Activated B cell treated with CpG ODN at 0.5 μM for 24 hours (primary cell): ENCODE results near the gene ITPRIP. TPM values are rescaled to one million over a fixed set of nuclear protein-coding genes. Genes with fewer than 3 reads are reported as not detected.

Experiments
- ATAC-seq: fragments of 200-7000 bp; cut with Tn5 transposase; one replicate; pipeline ENCODE4 v1.10.0; 2021; ENCODE audit warnings: low read depth, mild to moderate bottlenecking, moderate library complexity
- CTCF ChIA-PET: fragments of 350-600 bp; sonication (Branson Sonifier 250); formaldehyde crosslinking; loops from one replicate; lab custom pipeline; 2021; ENCODE audit warnings: antibody characterized with exemption; lab: Charles Lee
- POLR2A ChIA-PET: fragments of 350-600 bp; sonication (Branson Sonifier 250); formaldehyde crosslinking; loops from one replicate; lab custom pipeline; 2021; ENCODE audit warnings: antibody characterized with exemption; lab: Charles Lee
- DNase-seq: peaks from one replicate; pipeline ENCODE4 v3.0.0; 2022
- H3K27ac Mint-ChIP-seq: one replicate; pipeline ENCODE4 v1.8.0; 2020; ENCODE audit warnings: mixed read lengths
- H3K27me3 Mint-ChIP-seq: one replicate; pipeline ENCODE4 v1.8.0; 2021; ENCODE audit warnings: mixed read lengths
- H3K36me3 Mint-ChIP-seq: one replicate; pipeline ENCODE4 v1.8.0; 2021; ENCODE audit warnings: low read depth, mixed read lengths
- H3K4me1 Mint-ChIP-seq: one replicate; pipeline ENCODE4 v1.8.0; 2021; ENCODE audit warnings: mixed read lengths
- H3K4me3 Mint-ChIP-seq: one replicate; pipeline ENCODE4 v1.8.0; 2020; ENCODE audit warnings: mild to moderate bottlenecking, mixed read lengths
- H3K9me3 Mint-ChIP-seq: one replicate; pipeline ENCODE4 v1.8.0; 2020; ENCODE audit warnings: mixed read lengths
- CTCF ChIP-seq: fragments of 200-600 bp; IDR thresholded peaks from one replicate; pipeline ENCODE4 v1.8.0; 2022; ENCODE audit warnings: antibody characterized with exemption, mild to moderate bottlenecking
- intact Hi-C: fragments of 100-400 bp; cut with micrococcal nuclease; formaldehyde crosslinking; loops from one replicate; pipeline ENCODE4 v1.15.1; 2024
- total RNA-seq: library from RNA; stranded (reverse); gene quantifications from 2 replicates; pipeline ENCODE4 v1.2.3, GENCODE V29; 2022

ITPRIP gene
- total RNA-seq, 1 donor from 2014 or later = 26.1 TPM

GRCh38 chr10:104311184-104311720 is 27.0 kb downstream of the ITPRIP start:
- H3K4me3 Mint-ChIP-seq = no peak overlapping the region
- H3K27ac Mint-ChIP-seq = no peak overlapping the region
- no peak for DNase-seq
- ChIA-PET CTCF (interaction anchor here (1.9 kb wide), 1 partner anchor 40 kb away, joined by 7 read pairs; no protein-coding TSS in a partner anchor), POLR2A (interaction anchor here (1.5 kb wide), 1 partner anchor 18 kb away, joined by 4 read pairs; no protein-coding TSS in a partner anchor)
- H3K27me3 Mint-ChIP-seq = no peaks in the 10 kb centered on the region
- H3K9me3 Mint-ChIP-seq = no peaks in the 10 kb centered on the region
- ATAC-seq = no peak
- H3K36me3 Mint-ChIP-seq = peaks cover 59% of the 10 kb centered on the region
- H3K4me1 Mint-ChIP-seq = peaks cover 15% of the 10 kb centered on the region
- intact Hi-C loops = no loop called here
- no peak for TF ChIP-seq CTCF

GRCh38 chr10:104309980-104310978 is 28.0 kb downstream of the ITPRIP start:
- H3K4me1 Mint-ChIP-seq = peaks cover 23% of the 10 kb centered on the region
- no peaks in the 10 kb centered on the region for H3K9me3 Mint-ChIP-seq
- ATAC-seq (no peak), DNase-seq (no peak)
- intact Hi-C loops = loop anchor here (2.0 kb wide), 1 partner anchor 21 kb away; no protein-coding TSS in a partner anchor
- ChIA-PET POLR2A (no interaction called here), CTCF (interaction anchor here (8.7 kb wide), 1 partner anchor 40 kb away, joined by 208 read pairs; no protein-coding TSS in a partner anchor)
- H3K27me3 Mint-ChIP-seq = no peaks in the 10 kb centered on the region
- H3K4me3 Mint-ChIP-seq = no peak overlapping the region
- H3K36me3 Mint-ChIP-seq = peaks cover 53% of the 10 kb centered on the region
- no peak overlapping the region for H3K27ac Mint-ChIP-seq
- TF ChIP-seq CTCF = no peak

- Mint-ChIP-seq H3K36me3 (peaks cover 35% of the 10 kb centered on the region), H3K9me3 (no peaks in the 10 kb centered on the region), H3K4me1 (peaks cover 23% of the 10 kb centered on the region), H3K27me3 (no peaks in the 10 kb centered on the region), H3K27ac (peak overlapping the region; percentile 64), H3K4me3 (no peak overlapping the region)
- ATAC-seq (peak; percentile 19), DNase-seq (no peak)
- ChIA-PET CTCF (interaction anchor here (0.6 to 8.7 kb wide), 4 partner anchors 15 to 45 kb away, joined by 3 to 208 read pairs (median 10); partner anchors contain the start of gene CFAP58), POLR2A (interaction anchor here (0.5 kb wide), 1 partner anchor 1108 kb away, joined by 3 read pairs; no protein-coding TSS in a partner anchor)
- intact Hi-C loops = loop anchor here (2.0 kb wide), 1 partner anchor 22 kb away; no protein-coding TSS in a partner anchor
- no peak for TF ChIP-seq CTCF
Measured at GRCh38 chr10:104308439-104308903, 29.8 kb downstream of the ITPRIP start.

- intact Hi-C loops = loop anchor here (2.0 kb wide), 1 partner anchor 23 kb away; no protein-coding TSS in a partner anchor
- no peak for DNase-seq
- ChIA-PET POLR2A (interaction anchor here (0.5 to 3.0 kb wide), 3 partner anchors 40 to 1107 kb away, joined by 3 to 22 read pairs (median 4); no protein-coding TSS in a partner anchor), CTCF (interaction anchor here (0.6 to 8.7 kb wide), 9 partner anchors 13 to 46 kb away, joined by 3 to 208 read pairs (median 7); partner anchors contain the start of gene CFAP58)
- H3K4me1 Mint-ChIP-seq = peaks cover 23% of the 10 kb centered on the region
- H3K36me3 Mint-ChIP-seq = peaks cover 28% of the 10 kb centered on the region
- no peak overlapping the region for H3K4me3 Mint-ChIP-seq
- peak overlapping the region; percentile 64 for H3K27ac Mint-ChIP-seq
- no peaks in the 10 kb centered on the region for H3K9me3 Mint-ChIP-seq
- no peak for TF ChIP-seq CTCF
- H3K27me3 Mint-ChIP-seq = no peaks in the 10 kb centered on the region
- no peak for ATAC-seq
Measured at GRCh38 chr10:104307576-104308438, 30.5 kb downstream of the ITPRIP start.
